SU-DHL-6 (cell line): ENCODE results near the gene FBXO38.

Experiments used
- CTCF ChIP-seq: fragments of 200-600 bp; sonication (generic); IDR thresholded peaks from one replicate; pipeline ENCODE4 v1.5.1; 2017; ENCODE audit warnings: antibody characterized with exemption, mild to moderate bottlenecking, low read length, moderate library complexity; ENCODE audit not compliant: insufficient read depth, poor library complexity, severe bottlenecking
- EZH2phosphoT487 ChIP-seq: fragments of 200-600 bp; sonication (generic), shearing (Covaris generic); conservative IDR thresholded peaks from 2 replicates; pipeline ENCODE4 v1.6.1; 2018; ENCODE audit warnings: mild to moderate bottlenecking, antibody characterized with exemption, low read length, moderate library complexity, mixed read lengths

DNA sequence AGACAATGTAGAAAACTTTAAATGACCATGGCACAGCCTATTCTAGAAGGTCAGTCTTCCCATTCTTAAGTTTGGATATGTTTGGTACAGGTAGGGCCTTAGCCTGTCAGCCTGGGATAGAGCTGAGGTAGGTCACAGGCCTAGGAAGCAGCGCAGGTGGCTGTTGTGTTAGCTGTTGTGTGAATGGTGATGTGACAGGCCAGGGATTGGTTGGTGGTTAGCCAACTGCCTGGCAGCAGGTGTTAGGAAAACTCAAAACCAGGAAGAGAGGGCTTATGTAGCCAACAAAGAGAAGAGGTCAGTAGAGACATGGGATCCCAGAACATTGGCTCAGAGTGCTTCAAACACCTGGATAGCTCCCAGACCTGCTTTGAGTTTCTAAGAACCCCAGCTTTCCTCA, 84.2 kb downstream of the FBXO38 start:
- TF ChIP-seq CTCF (no peak), EZH2phosphoT487 (no peak)
